SK-N-SH (cell line): Measurements from ENCODE around the gene BBLN.

Experiments
- CTCF ChIP-seq: fragments of 200-600 bp; sonication (generic); IDR thresholded peaks from 2 replicates; pipeline ENCODE4 v1.6.1; 2017; ENCODE audit warnings: antibody characterized with exemption, mild to moderate bottlenecking, moderate library complexity
- EP300 ChIP-seq, 2 experiments: IDR thresholded peaks; 2 replicates each; pipeline versions ENCODE4 v1.4.0 to v1.6.1; 2012; ENCODE audit warnings: borderline replicate concordance in 1 of 2, low read depth in 1 of 2, low read length in 1 of 2
- GABPA ChIP-seq: IDR thresholded peaks from 2 replicates; pipeline ENCODE4 v1.4.0; 2012; ENCODE audit warnings: low read depth, mild to moderate bottlenecking
- PBX3 ChIP-seq: IDR thresholded peaks from 2 replicates; pipeline ENCODE4; 2012
- RAD21 ChIP-seq: IDR thresholded peaks from 2 replicates; pipeline ENCODE4 v1.6.1; 2012; ENCODE audit warnings: mild to moderate bottlenecking, low read length
- RCOR1 ChIP-seq: fragments of 150-350 bp; IDR thresholded peaks from 2 replicates; pipeline ENCODE4 v1.6.1; 2017; ENCODE audit warnings: antibody characterized with exemption, low read length
- REST ChIP-seq: IDR thresholded peaks from 2 replicates; pipeline ENCODE4 v1.6.1; 2012; ENCODE audit warnings: mild to moderate bottlenecking, low read depth, low read length, moderate library complexity
- YY1 ChIP-seq: IDR thresholded peaks from 2 replicates; pipeline ENCODE4 v1.4.0; 2012; ENCODE audit warnings: low read depth, mild to moderate bottlenecking

GRCh38 chr9:128163523-128164306, 3.6 kb downstream of the BBLN start:
- TF ChIP-seq RCOR1 (no peak), CTCF (no peak), REST (no peak), GABPA (no peak), PBX3 (no peak), RAD21 (no peak), EP300 (IDR thresholded peaks at IDR 0.05; ENCODE audit: borderline replicate concordance in 1 of 2, low read depth in 1 of 2, low read length in 1 of 2) (no peak), YY1 (no peak)
